HG03571 (cell line): ENCODE data around the gene LUC7L3.
"Not testable (repeated sequence)": the region's sequence is repeated elsewhere in the genome, so short reads cannot be mapped to it uniquely, and the experiment has no call there.

ENCODE experiments used
- ATAC-seq: cut with Tn5 transposase; IDR thresholded peaks from one replicate; pipeline ENCODE4 v1.9.1; 2021; ENCODE audit not compliant: unreplicated experiment

Gene LUC7L3

GRCh38 chr17:50719144-50719923 is at the start of gene LUC7L3:
Gene LUC7L3, plus strand, starts transcription at chr17:50719603. Its CDS starts 130 bp downstream, at chr17:50719733.
- ATAC-seq = peak; percentile 84

- ATAC-seq = no peak
Measured at GRCh38 chr17:50672071-50672470, 47.3 kb upstream of the LUC7L3 start.

- ATAC-seq = no peak
Measured at GRCh38 chr17:50672831-50673551, 46.4 kb upstream of the LUC7L3 start.

GRCh38 chr17:50675190-50675589 is 44.2 kb upstream of the LUC7L3 start:
- no peak for ATAC-seq

- ATAC-seq = no peak
Measured at GRCh38 chr17:50675627-50676026, 43.8 kb upstream of the LUC7L3 start.

GRCh38 chr17:50676065-50676975 is 43.1 kb upstream of the LUC7L3 start:
- ATAC-seq = no peak

GRCh38 chr17:50677851-50678375 is 41.5 kb upstream of the LUC7L3 start:
- no peak for ATAC-seq

- no peak for ATAC-seq
Measured at GRCh38 chr17:50679008-50679544, 40.3 kb upstream of the LUC7L3 start.

- no peak for ATAC-seq
Measured at GRCh38 chr17:50680126-50680525, 39.3 kb upstream of the LUC7L3 start.

GRCh38 chr17:50680543-50681262 is 38.7 kb upstream of the LUC7L3 start:
- not testable (repeated sequence) for ATAC-seq

- no peak for ATAC-seq
Measured at GRCh38 chr17:50681263-50682200, 37.9 kb upstream of the LUC7L3 start.

GRCh38 chr17:50682441-50682840 is 37.0 kb upstream of the LUC7L3 start:
- no peak for ATAC-seq

GRCh38 chr17:50682938-50683337 is 36.5 kb upstream of the LUC7L3 start:
- ATAC-seq = no peak

- no peak for ATAC-seq
Measured at GRCh38 chr17:50683434-50684287, 35.7 kb upstream of the LUC7L3 start.

- no peak for ATAC-seq
Measured at GRCh38 chr17:50684288-50684611, 35.2 kb upstream of the LUC7L3 start.

GRCh38 chr17:50684612-50685333 is 34.6 kb upstream of the LUC7L3 start:
- ATAC-seq = no peak

- no peak for ATAC-seq
Measured at GRCh38 chr17:50685334-50685665, 34.1 kb upstream of the LUC7L3 start.
